Colonic mucosa (tissue), 4 donors: Measurements from ENCODE around the gene FBXW8. TPM values are rescaled to one million over a fixed set of nuclear protein-coding genes. Genes with fewer than 3 reads are reported as not detected.

Experiments
- DNase-seq: peaks from one replicate; pipeline ENCODE4 v3.0.0-alpha.2; 2020
- H3K27ac ChIP-seq: fragments of 200-600 bp; one replicate; pipeline ENCODE4 v1.8.0; 2021
- H3K27me3 ChIP-seq: fragments of 200-600 bp; one replicate; pipeline ENCODE4 v1.8.0; 2021
- H3K36me3 ChIP-seq: fragments of 200-600 bp; one replicate; pipeline ENCODE4 v1.8.0; 2021
- H3K4me1 ChIP-seq: fragments of 200-600 bp; one replicate; pipeline ENCODE4 v1.8.0; 2021; ENCODE audit warnings: mild to moderate bottlenecking
- H3K4me3 ChIP-seq: fragments of 200-600 bp; one replicate; pipeline ENCODE4 v1.8.0; 2021
- H3K9ac ChIP-seq, 2 donors: one replicate each; pipeline ENCODE4 v1.7.0; 2013; ENCODE audit warnings: control low read depth in 2 of 2, low read depth in 2 of 2, low read length in 2 of 2
- H3K9me3 ChIP-seq: fragments of 200-600 bp; one replicate; pipeline ENCODE4 v1.8.0; 2021
- CTCF ChIP-seq: fragments of 200-600 bp; IDR thresholded peaks from one replicate; pipeline ENCODE4 v1.8.0; 2022; ENCODE audit warnings: antibody characterized with exemption, mild to moderate bottlenecking
- intact Hi-C: fragments of 100-400 bp; cut with DNase I; formaldehyde crosslinking; loops from one replicate; pipeline ENCODE4 v1.14.1; 2022
- total RNA-seq, 2 donors: library from RNA; stranded (reverse); fragmentation: NEBNext Ultra II Directional in 1 of 2; extraction: Animal tissue kit (Norgen Biotek cat#: 25700) in 1 of 2; gene quantifications; one replicate each; pipeline ENCODE4 v1.2.1, GENCODE V29; 2021
- donor health status: healthy.
- donor health status: DM: no; HTN: no; CAD: no.
- donor health status: DM: no; HTN: no; CAD: no.

Gene FBXW8
- total RNA-seq, 2 donors from 2014 or later, result 11.1 to 13.7 TPM

GRCh38 chr12:117032593-117033381, 122.0 kb downstream of the FBXW8 start:
- Histone ChIP-seq H3K27ac (no peak overlapping the region), H3K36me3 (no peaks in the 10 kb centered on the region), H3K4me1 (no peaks in the 10 kb centered on the region), H3K9me3 (no peaks in the 10 kb centered on the region), H3K27me3 (peaks cover 4% of the 10 kb centered on the region), H3K9ac (no peak overlapping the region), H3K4me3 (no peak overlapping the region)
- intact Hi-C loops, result no loop called here
- no peak for DNase-seq
- TF ChIP-seq CTCF, result no peak

- no peak for TF ChIP-seq CTCF
- Histone ChIP-seq H3K27ac (no peak overlapping the region), H3K36me3 (no peaks in the 10 kb centered on the region), H3K9me3 (no peaks in the 10 kb centered on the region), H3K4me3 (no peak overlapping the region), H3K9ac (no peak overlapping the region), H3K27me3 (peaks cover 4% of the 10 kb centered on the region), H3K4me1 (no peaks in the 10 kb centered on the region)
- DNase-seq, result no peak
- intact Hi-C loops, result no loop called here
These were observed 122.9 kb downstream of the FBXW8 start for GRCh38 chr12:117033382-117034221.

- no peak for TF ChIP-seq CTCF
- no peak for DNase-seq
- no peak overlapping the region for H3K9ac ChIP-seq
- H3K27me3 ChIP-seq, result peaks cover 4% of the 10 kb centered on the region
- H3K36me3 ChIP-seq, result no peaks in the 10 kb centered on the region
- intact Hi-C loops, result no loop called here
- H3K27ac ChIP-seq, result no peak overlapping the region
- H3K4me3 ChIP-seq, result no peak overlapping the region
- no peaks in the 10 kb centered on the region for H3K9me3 ChIP-seq
- no peaks in the 10 kb centered on the region for H3K4me1 ChIP-seq
These were observed 123.5 kb downstream of the FBXW8 start for GRCh38 chr12:117034249-117034648.

GRCh38 chr12:117034701-117035151, 124.0 kb downstream of the FBXW8 start:
- no peak for DNase-seq
- intact Hi-C loops, result no loop called here
- no peak overlapping the region for H3K4me3 ChIP-seq
- no peaks in the 10 kb centered on the region for H3K4me1 ChIP-seq
- no peak overlapping the region for H3K27ac ChIP-seq
- peaks cover 4% of the 10 kb centered on the region for H3K27me3 ChIP-seq
- no peaks in the 10 kb centered on the region for H3K9me3 ChIP-seq
- TF ChIP-seq CTCF, result no peak
- H3K36me3 ChIP-seq, result no peaks in the 10 kb centered on the region
- H3K9ac ChIP-seq, result no peak overlapping the region

GRCh38 chr12:117035287-117035686, 124.5 kb downstream of the FBXW8 start:
- intact Hi-C loops, result no loop called here

More at GRCh38 chr12:117035287-117035686, 124.5 kb downstream of the FBXW8 start:
- Histone ChIP-seq H3K9me3 (no peaks in the 10 kb centered on the region), H3K4me3 (no peak overlapping the region), H3K4me1 (no peaks in the 10 kb centered on the region), H3K36me3 (no peaks in the 10 kb centered on the region), H3K9ac (no peak overlapping the region), H3K27ac (no peak overlapping the region), H3K27me3 (peaks cover 4% of the 10 kb centered on the region)
- no peak for TF ChIP-seq CTCF
- DNase-seq, result no peak
